Measurements from ENCODE around the gene ABCC8. TPM values are rescaled to one million over a fixed set of nuclear protein-coding genes. Genes with fewer than 3 reads are reported as not detected.

ABCC8 gene
- total and polyA plus RNA-seq, 4 donors = 5.5 to 33.2 (median 18.3) TPM

DNA sequence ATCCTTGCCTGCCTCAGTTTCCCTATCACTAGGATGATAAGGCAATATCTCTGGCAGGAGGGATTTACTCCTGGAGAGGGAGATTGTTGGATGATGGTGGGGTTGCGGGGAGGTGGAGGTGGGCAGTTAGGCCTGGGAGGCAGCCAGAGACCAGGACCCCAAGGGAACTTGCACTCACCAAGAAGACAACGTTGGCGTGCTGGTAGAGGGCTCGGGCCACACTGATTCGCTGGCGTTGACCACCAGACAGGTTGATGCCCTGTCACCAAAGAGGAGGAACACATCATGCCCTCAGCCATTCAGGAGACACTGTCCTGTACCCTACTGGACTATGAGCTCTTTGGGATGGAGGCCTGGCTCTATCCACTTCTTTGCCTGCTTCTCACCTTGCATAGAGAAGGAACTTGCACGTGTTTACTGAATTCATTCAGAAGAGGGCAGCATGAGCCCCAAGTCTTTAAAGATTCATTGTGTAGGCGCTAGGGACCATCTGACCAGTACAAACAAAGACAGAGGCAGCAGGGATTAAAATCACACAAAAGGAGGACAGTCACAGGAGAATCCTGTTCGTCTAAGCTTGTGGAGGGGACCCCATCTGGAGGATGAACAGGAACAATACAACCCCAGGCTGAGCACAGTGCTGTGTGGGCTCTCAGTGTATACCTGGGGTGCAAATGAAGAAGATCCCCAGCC, 64.0 kb downstream of the ABCC8 start:
- Histone ChIP-seq H3K4me3 (ENCODE audit: low read depth, low read length) (no peak overlapping the region), H3K36me3 (ENCODE audit: control insufficient read depth, insufficient read depth, low read length) (peaks cover 4% of the 10 kb centered on the region), H3K27me3 (ENCODE audit: control insufficient read depth, insufficient read depth, low read length) (no peaks in the 10 kb centered on the region), H3K9me3 (ENCODE audit: control insufficient read depth, insufficient read depth, low read length) (no peaks in the 10 kb centered on the region), H3K27ac (ENCODE audit: low read depth, low read length) (no peak overlapping the region), H3K4me1 (ENCODE audit: control insufficient read depth, insufficient read depth, low read length) (no peaks in the 10 kb centered on the region)
- WGBS (ENCODE audit: insufficient coverage) = 72% methylated on average over 9 of the region's 9 CpGs
- peak in 1 of 6 donors; percentile 68 for DNase-seq (ENCODE audit: low read depth in 4 of 6, low spot score in 6 of 6)

GRCh38 chr11:17411418-17411817, 65.2 kb downstream of the ABCC8 start:
- Histone ChIP-seq H3K27me3 (ENCODE audit: control insufficient read depth, insufficient read depth, low read length) (no peaks in the 10 kb centered on the region), H3K27ac (ENCODE audit: low read depth, low read length) (no peak overlapping the region), H3K36me3 (ENCODE audit: control insufficient read depth, insufficient read depth, low read length) (peaks cover 11% of the 10 kb centered on the region), H3K4me3 (ENCODE audit: low read depth, low read length) (no peak overlapping the region), H3K9me3 (ENCODE audit: control insufficient read depth, insufficient read depth, low read length) (no peaks in the 10 kb centered on the region), H3K4me1 (ENCODE audit: control insufficient read depth, insufficient read depth, low read length) (no peaks in the 10 kb centered on the region)
- peak in 1 of 6 donors; percentile 33 for DNase-seq (ENCODE audit: low read depth in 4 of 6, low spot score in 6 of 6)
- WGBS (ENCODE audit: insufficient coverage) = 79% methylated on average over 5 of the region's 6 CpGs

GRCh38 chr11:17410606-17411379, 65.9 kb downstream of the ABCC8 start:
- no peaks in the 10 kb centered on the region for H3K27me3 ChIP-seq (ENCODE audit: control insufficient read depth, insufficient read depth, low read length)
- DNase-seq (ENCODE audit: low read depth in 4 of 6, low spot score in 6 of 6) = no peak
- no peaks in the 10 kb centered on the region for H3K9me3 ChIP-seq (ENCODE audit: control insufficient read depth, insufficient read depth, low read length)
- no peak overlapping the region for H3K27ac ChIP-seq (ENCODE audit: low read depth, low read length)
- no peak overlapping the region for H3K4me3 ChIP-seq (ENCODE audit: low read depth, low read length)
- H3K36me3 ChIP-seq (ENCODE audit: control insufficient read depth, insufficient read depth, low read length) = peaks cover 11% of the 10 kb centered on the region
- WGBS (ENCODE audit: insufficient coverage) = 71% methylated on average over 7 of the region's 11 CpGs
- peaks cover under 1% of the 10 kb centered on the region for H3K4me1 ChIP-seq (ENCODE audit: control insufficient read depth, insufficient read depth, low read length)

- DNase-seq (ENCODE audit: low read depth in 4 of 6, low spot score in 6 of 6) = no peak
- Histone ChIP-seq H3K36me3 (ENCODE audit: control insufficient read depth, insufficient read depth, low read length) (peaks cover 7% of the 10 kb centered on the region), H3K27ac (ENCODE audit: low read depth, low read length) (no peak overlapping the region), H3K27me3 (ENCODE audit: control insufficient read depth, insufficient read depth, low read length) (no peaks in the 10 kb centered on the region), H3K4me1 (ENCODE audit: control insufficient read depth, insufficient read depth, low read length) (peaks cover 8% of the 10 kb centered on the region), H3K9me3 (ENCODE audit: control insufficient read depth, insufficient read depth, low read length) (no peaks in the 10 kb centered on the region), H3K4me3 (ENCODE audit: low read depth, low read length) (no peak overlapping the region)
- 90% methylated on average over 5 of the region's 7 CpGs for WGBS (ENCODE audit: insufficient coverage)
Measured at GRCh38 chr11:17408641-17409040, 68.0 kb downstream of the ABCC8 start.

DNA sequence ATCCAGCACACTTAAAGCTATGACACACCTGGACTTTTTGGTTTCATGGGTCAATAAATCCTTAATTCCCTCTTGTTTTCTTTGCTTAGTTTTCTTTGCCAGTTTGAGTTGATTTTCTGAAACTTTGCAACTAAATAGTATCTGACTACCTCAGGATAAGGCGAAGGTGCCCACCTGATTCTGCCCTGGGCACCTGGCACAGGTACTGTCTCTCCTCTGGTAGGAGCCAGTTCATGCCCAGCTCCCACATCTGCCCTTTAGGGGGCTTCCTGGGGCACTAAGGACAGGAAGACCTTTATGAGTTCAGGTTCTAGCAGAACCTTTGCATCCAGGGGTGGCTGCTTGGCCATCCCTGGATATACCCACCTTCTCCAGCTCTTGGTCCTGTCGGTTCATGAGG, 68.6 kb downstream of the ABCC8 start:
- Histone ChIP-seq H3K9me3 (ENCODE audit: control insufficient read depth, insufficient read depth, low read length) (no peaks in the 10 kb centered on the region), H3K36me3 (ENCODE audit: control insufficient read depth, insufficient read depth, low read length) (peaks cover 7% of the 10 kb centered on the region), H3K4me1 (ENCODE audit: control insufficient read depth, insufficient read depth, low read length) (peaks cover 8% of the 10 kb centered on the region), H3K4me3 (ENCODE audit: low read depth, low read length) (no peak overlapping the region), H3K27ac (ENCODE audit: low read depth, low read length) (no peak overlapping the region), H3K27me3 (ENCODE audit: control insufficient read depth, insufficient read depth, low read length) (no peaks in the 10 kb centered on the region)
- no peak for DNase-seq (ENCODE audit: low read depth in 4 of 6, low spot score in 6 of 6)
- WGBS (ENCODE audit: insufficient coverage) = 100% methylated on average over 1 of the region's 2 CpGs

GRCh38 chr11:17407575-17407974, 69.1 kb downstream of the ABCC8 start:
- Histone ChIP-seq H3K36me3 (ENCODE audit: control insufficient read depth, insufficient read depth, low read length) (peaks cover 7% of the 10 kb centered on the region), H3K27ac (ENCODE audit: low read depth, low read length) (no peak overlapping the region), H3K27me3 (ENCODE audit: control insufficient read depth, insufficient read depth, low read length) (no peaks in the 10 kb centered on the region), H3K4me1 (ENCODE audit: control insufficient read depth, insufficient read depth, low read length) (peaks cover 8% of the 10 kb centered on the region), H3K4me3 (ENCODE audit: low read depth, low read length) (no peak overlapping the region), H3K9me3 (ENCODE audit: control insufficient read depth, insufficient read depth, low read length) (no peaks in the 10 kb centered on the region)
- no CpG with 5 or more reads among the region's 2 CpGs for WGBS (ENCODE audit: insufficient coverage)
- DNase-seq (ENCODE audit: low read depth in 4 of 6, low spot score in 6 of 6) = no peak

GRCh38 chr11:17406818-17407149, 69.9 kb downstream of the ABCC8 start:
- Histone ChIP-seq H3K27me3 (ENCODE audit: control insufficient read depth, insufficient read depth, low read length) (no peaks in the 10 kb centered on the region), H3K4me3 (ENCODE audit: low read depth, low read length) (no peak overlapping the region), H3K27ac (ENCODE audit: low read depth, low read length) (no peak overlapping the region), H3K4me1 (ENCODE audit: control insufficient read depth, insufficient read depth, low read length) (peaks cover 8% of the 10 kb centered on the region), H3K36me3 (ENCODE audit: control insufficient read depth, insufficient read depth, low read length) (peaks cover 7% of the 10 kb centered on the region), H3K9me3 (ENCODE audit: control insufficient read depth, insufficient read depth, low read length) (no peaks in the 10 kb centered on the region)
- WGBS (ENCODE audit: insufficient coverage) = 92% methylated on average over 13 of the region's 13 CpGs
- DNase-seq (ENCODE audit: low read depth in 4 of 6, low spot score in 6 of 6) = no peak

- no peak overlapping the region for H3K27ac ChIP-seq (ENCODE audit: low read depth, low read length)
- H3K4me1 ChIP-seq (ENCODE audit: control insufficient read depth, insufficient read depth, low read length) = peaks cover 8% of the 10 kb centered on the region
- H3K9me3 ChIP-seq (ENCODE audit: control insufficient read depth, insufficient read depth, low read length) = no peaks in the 10 kb centered on the region
- no peaks in the 10 kb centered on the region for H3K27me3 ChIP-seq (ENCODE audit: control insufficient read depth, insufficient read depth, low read length)
- WGBS (ENCODE audit: insufficient coverage) = 87% methylated on average over 8 of the region's 8 CpGs
- H3K36me3 ChIP-seq (ENCODE audit: control insufficient read depth, insufficient read depth, low read length) = peaks cover 7% of the 10 kb centered on the region
- H3K4me3 ChIP-seq (ENCODE audit: low read depth, low read length) = no peak overlapping the region
- no peak for DNase-seq (ENCODE audit: low read depth in 4 of 6, low spot score in 6 of 6)
Measured at GRCh38 chr11:17406082-17406817, 70.4 kb downstream of the ABCC8 start.

GRCh38 chr11:17405232-17406005, 71.2 kb downstream of the ABCC8 start:
- peaks cover 7% of the 10 kb centered on the region for H3K36me3 ChIP-seq (ENCODE audit: control insufficient read depth, insufficient read depth, low read length)
- peaks cover 8% of the 10 kb centered on the region for H3K4me1 ChIP-seq (ENCODE audit: control insufficient read depth, insufficient read depth, low read length)
- no peak overlapping the region for H3K27ac ChIP-seq (ENCODE audit: low read depth, low read length)
- no peaks in the 10 kb centered on the region for H3K9me3 ChIP-seq (ENCODE audit: control insufficient read depth, insufficient read depth, low read length)
- WGBS (ENCODE audit: insufficient coverage) = 37% methylated on average over 14 of the region's 15 CpGs
- no peaks in the 10 kb centered on the region for H3K27me3 ChIP-seq (ENCODE audit: control insufficient read depth, insufficient read depth, low read length)
- DNase-seq (ENCODE audit: low read depth in 4 of 6, low spot score in 6 of 6) = peak in 2 of 6 donors; percentile 24 to 61
- no peak overlapping the region for H3K4me3 ChIP-seq (ENCODE audit: low read depth, low read length)

All from spinal cord (tissue), 10 donors.